ENCODE data around the gene FAM13B.

The FAM13B gene

DNA sequence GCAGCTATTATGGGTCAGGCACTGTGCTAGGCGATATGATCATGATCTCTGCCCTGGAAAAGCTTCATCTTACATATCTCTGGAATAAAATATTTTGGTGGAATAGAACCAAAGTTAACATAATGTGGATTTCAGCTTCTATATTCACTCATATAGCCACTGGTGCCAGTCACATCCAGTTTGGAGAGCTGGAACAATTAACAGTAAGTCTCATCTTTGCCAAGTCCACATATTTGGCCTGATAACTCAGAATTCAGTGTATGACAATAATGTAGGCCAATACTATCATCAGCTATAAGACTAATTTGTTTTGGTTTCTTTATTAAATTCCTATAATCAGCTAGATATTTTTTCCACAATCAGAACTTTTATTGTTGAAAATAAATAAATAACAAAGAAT is 5.9 kb upstream of the FAM13B start:
- no peak for DNase-seq (ENCODE audit: low read depth)
- TF ChIP-seq, protein P1, sequence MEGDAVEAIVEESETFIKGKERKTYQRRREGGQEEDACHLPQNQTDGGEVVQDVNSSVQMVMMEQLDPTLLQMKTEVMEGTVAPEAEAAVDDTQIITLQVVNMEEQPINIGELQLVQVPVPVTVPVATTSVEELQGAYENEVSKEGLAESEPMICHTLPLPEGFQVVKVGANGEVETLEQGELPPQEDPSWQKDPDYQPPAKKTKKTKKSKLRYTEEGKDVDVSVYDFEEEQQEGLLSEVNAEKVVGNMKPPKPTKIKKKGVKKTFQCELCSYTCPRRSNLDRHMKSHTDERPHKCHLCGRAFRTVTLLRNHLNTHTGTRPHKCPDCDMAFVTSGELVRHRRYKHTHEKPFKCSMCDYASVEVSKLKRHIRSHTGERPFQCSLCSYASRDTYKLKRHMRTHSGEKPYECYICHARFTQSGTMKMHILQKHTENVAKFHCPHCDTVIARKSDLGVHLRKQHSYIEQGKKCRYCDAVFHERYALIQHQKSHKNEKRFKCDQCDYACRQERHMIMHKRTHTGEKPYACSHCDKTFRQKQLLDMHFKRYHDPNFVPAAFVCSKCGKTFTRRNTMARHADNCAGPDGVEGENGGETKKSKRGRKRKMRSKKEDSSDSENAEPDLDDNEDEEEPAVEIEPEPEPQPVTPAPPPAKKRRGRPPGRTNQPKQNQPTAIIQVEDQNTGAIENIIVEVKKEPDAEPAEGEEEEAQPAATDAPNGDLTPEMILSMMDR (conservative IDR thresholded peaks at IDR 0.05; ENCODE audit: low read depth, low read length): no peak
- H3K4me3 ChIP-seq (ENCODE audit: low read length): no peak overlapping the region

DNA sequence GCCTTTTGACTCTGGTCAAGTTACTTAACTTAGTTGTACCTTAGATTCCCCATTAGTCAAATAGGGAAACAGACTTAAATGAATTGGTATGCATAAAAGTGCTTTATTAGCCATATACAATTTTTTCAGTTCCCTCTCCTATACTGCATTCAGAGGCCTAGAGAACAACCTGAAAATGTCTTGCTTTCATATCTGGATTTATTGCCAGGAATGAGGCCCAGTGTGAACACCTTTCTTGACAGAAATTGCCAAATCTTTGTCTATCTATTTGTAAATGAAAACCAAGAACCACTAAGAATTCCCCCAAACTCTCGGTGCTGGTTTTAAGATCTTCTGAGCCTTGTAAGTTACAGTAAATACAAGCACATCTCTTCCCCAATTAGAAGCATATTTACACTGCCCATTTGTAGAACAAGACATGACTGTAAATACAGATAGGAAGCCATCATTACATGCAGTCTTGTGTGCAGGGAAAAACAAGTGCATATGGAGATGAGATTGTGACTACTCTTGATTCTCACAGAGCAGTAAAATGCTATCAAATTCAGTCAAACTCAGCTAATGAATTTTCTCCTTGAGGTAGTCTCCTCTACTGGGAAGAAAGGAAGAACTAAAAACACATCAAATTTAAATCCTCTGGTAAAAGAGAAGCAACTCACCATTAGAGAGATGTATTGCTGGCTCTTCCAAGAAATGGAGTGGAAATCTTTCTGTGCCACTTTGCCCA is 5.2 kb upstream of the FAM13B start:
- TF ChIP-seq, protein P1 (conservative IDR thresholded peaks at IDR 0.05; ENCODE audit: low read depth, low read length): no peak
- no peak for DNase-seq (ENCODE audit: low read depth)
- no peak overlapping the region for H3K4me3 ChIP-seq (ENCODE audit: low read length)

DNA sequence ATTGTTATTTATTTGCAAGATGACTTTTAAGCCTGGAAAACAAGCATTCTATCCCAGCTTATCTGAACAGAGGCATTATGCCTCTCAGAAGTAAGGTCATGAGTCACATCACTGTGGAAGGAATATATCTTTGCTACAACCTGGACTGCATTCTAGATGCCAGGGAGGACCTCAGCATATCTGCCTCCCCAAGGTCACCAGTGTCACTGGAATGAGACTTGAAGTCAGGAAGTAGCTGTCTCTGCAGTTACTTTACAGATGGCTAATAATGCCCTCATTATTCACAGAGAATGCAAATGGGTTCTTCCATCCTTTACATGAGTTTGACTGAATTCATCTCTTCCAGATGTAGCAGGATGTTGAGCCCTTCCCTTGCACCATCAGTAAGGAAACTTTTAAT is 4.4 kb upstream of the FAM13B start:
- TF ChIP-seq, protein P1 (conservative IDR thresholded peaks at IDR 0.05; ENCODE audit: low read depth, low read length): no peak
- DNase-seq (ENCODE audit: low read depth): no peak
- H3K4me3 ChIP-seq (ENCODE audit: low read length): no peak overlapping the region

DNA sequence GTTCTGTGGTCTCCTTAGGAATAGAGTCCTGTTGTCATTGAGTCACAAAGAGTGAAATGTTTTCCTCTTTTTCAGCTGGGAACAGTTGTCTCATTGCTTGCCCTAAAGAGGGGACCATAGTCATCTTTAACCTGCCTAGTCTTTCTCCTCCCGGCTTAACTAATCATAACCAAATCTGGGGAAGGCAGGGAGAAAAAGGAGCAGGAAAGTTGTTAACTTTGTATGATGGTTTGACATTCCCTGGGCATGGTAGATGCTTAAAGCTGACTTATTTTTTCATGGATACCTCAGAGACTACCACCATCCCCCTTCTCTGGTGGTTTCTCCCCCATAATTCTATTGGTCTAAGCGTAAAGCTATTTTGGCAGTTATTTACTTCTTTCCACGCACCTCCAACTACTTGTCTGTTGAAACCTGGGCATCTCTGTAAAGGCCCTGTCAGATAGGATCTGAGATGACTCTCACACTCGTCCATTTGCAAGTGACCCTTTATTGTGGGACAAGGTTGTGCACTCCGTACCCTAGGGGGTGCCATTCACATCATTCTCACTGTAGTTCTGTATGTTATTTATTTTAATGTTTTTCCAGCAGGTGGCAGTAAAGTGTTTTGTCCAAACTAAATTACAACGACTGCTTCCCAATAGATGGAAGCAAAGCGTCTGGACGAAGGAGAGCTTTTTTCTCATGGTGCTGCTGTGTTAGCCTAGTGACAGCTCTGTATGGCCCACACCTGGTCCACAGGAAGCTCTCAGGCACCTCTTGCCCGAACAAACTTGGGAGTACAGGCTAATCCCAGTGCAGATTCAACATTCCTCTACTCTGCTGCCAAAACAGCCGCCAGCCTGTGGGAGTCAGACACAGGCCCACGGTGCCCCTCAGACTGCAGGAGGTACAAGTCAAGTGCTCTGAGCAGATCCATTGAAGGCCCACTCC is 3.0 kb upstream of the FAM13B start:
- TF ChIP-seq, protein P1 (conservative IDR thresholded peaks at IDR 0.05; ENCODE audit: low read depth, low read length): peak; percentile 80
- peak; percentile 72 for DNase-seq (ENCODE audit: low read depth)
- H3K4me3 ChIP-seq (ENCODE audit: low read length): no peak overlapping the region

DNA sequence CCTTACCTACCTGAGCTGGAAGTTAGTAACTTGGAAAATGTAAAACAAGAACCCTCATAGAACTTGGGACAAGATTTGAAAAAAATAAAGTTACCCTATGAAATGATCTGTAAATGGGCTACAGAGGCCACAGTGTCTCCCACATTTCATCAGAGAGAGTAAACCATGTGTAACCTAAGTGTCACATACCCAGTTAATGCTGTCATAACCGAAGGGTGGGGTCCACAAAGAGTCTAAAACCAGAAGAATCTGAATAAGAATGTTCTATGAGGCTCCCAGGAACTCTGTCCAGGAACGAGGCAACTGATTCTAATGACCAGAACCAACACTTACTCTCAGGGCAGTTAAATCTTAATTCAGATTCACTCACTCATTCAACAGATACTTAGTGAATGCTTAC is 1.0 kb upstream of the FAM13B start:
- no peak for DNase-seq (ENCODE audit: low read depth)
- TF ChIP-seq, protein P1 (conservative IDR thresholded peaks at IDR 0.05; ENCODE audit: low read depth, low read length): no peak
- peak overlapping the region; percentile 90 for H3K4me3 ChIP-seq (ENCODE audit: low read length)

DNA sequence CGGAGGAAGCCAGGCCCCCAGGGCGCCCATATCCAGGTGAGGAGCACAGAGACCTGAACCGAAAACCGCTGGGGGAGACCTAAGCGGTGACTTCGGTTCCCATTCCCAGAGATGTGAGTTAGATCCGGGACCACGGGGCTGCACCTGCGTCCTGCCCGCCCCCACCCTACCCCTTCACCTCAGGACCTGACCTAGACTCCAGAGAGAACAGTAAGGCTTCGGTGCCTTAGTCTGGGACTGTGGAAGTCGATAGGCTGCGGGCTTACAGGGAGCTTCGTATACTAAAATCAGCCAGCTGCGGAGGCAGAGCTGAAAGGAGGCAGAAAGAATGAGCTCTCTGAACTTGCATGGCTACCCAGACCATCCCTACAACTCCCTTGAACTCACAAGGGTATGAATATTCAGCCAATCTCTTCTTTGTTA is 518 bp upstream of the FAM13B start:
- DNase-seq (ENCODE audit: low read depth): no peak
- peak overlapping the region; percentile 90 for H3K4me3 ChIP-seq (ENCODE audit: low read length)
- TF ChIP-seq, protein P1 (conservative IDR thresholded peaks at IDR 0.05; ENCODE audit: low read depth, low read length): no peak

All from retinal pigment epithelial cell (primary cell).